Forelimb muscle (tissue), 1 donor: ENCODE data around the gene CYB5D1. TPM values are rescaled to one million over a fixed set of nuclear protein-coding genes. Genes with fewer than 3 reads are reported as not detected.

Experiments used
- polyA plus RNA-seq: library from polyadenylated mRNA; unstranded; fragments of 120-200 nt; gene quantifications from one replicate; pipeline ENCODE4 v1.2.1, GENCODE V29; 2013; ENCODE audit not compliant: insufficient read length

Gene CYB5D1
- polyA plus RNA-seq, 1 donor: 7.2 TPM

Other genes starting within 250 kb of the CYB5D1 start
- gene FXR2, start 243.1 kb upstream of the CYB5D1 start, polyA plus RNA-seq: 38.5 TPM
- 61.7 TPM for gene SAT2, start 230.2 kb upstream of the CYB5D1 start, polyA plus RNA-seq
- gene SHBG, start 227.9 kb upstream of the CYB5D1 start, polyA plus RNA-seq: 0.51 TPM
- gene ATP1B2, start 207.1 kb upstream of the CYB5D1 start, polyA plus RNA-seq: 33.9 TPM
- 32.3 TPM for gene TP53, start 170.5 kb upstream of the CYB5D1 start, polyA plus RNA-seq
- 6.6 TPM for gene WRAP53, start 169.5 kb upstream of the CYB5D1 start, polyA plus RNA-seq
- 4.4 TPM for gene EFNB3, start 152.8 kb upstream of the CYB5D1 start, polyA plus RNA-seq
- gene DNAH2, start 140.3 kb upstream of the CYB5D1 start, polyA plus RNA-seq: 4.3 TPM
- gene KDM6B, start 23.8 kb upstream of the CYB5D1 start, polyA plus RNA-seq: 15.4 TPM
- 23.0 TPM for gene TMEM88, start 2.9 kb upstream of the CYB5D1 start, polyA plus RNA-seq
- 54.2 TPM for gene NAA38, start 444 bp upstream of the CYB5D1 start, polyA plus RNA-seq
- 66.1 TPM for gene CHD3, start 30.8 kb downstream of the CYB5D1 start, polyA plus RNA-seq
- 2.5 TPM for gene RNF227, start 58.3 kb downstream of the CYB5D1 start, polyA plus RNA-seq
- 4.6 TPM for gene KCNAB3, start 71.9 kb downstream of the CYB5D1 start, polyA plus RNA-seq
- 86.8 TPM for gene TRAPPC1, start 73.9 kb downstream of the CYB5D1 start, polyA plus RNA-seq
- 31.0 TPM for gene CNTROB, start 74.2 kb downstream of the CYB5D1 start, polyA plus RNA-seq
- not detected for gene GUCY2D, start 144.6 kb downstream of the CYB5D1 start, polyA plus RNA-seq
- 0.59 TPM for gene ALOX15B, start 181.1 kb downstream of the CYB5D1 start, polyA plus RNA-seq
- not detected for gene ALOX12B, start 229.7 kb downstream of the CYB5D1 start, polyA plus RNA-seq